Activated T-helper 1 cell treated with anti-CD3 and anti-CD28 coated beads, Interleukin-12 subunit alpha, Interleukin-12 subunit beta, Interleukin-2, Interleukin-4 antibody, amounts not matched to agents 30 ng/mL and 10 ng/mL and 1 ng/mL, durations not matched to agents 14 hours and 24 hours and 36 hours (primary cell): ENCODE measurements around the gene MPZL2. TPM values are rescaled to one million over a fixed set of nuclear protein-coding genes. Genes with fewer than 3 reads are reported as not detected.
A peak's percentile ranks its signal among the peaks of the same experiment; 100 is the strongest.

Experiments used
- DNase-seq: peaks from one replicate; pipeline ENCODE4 v3.0.0; 2021; ENCODE audit warnings: low spot score
- H3K27ac Mint-ChIP-seq: one replicate; pipeline ENCODE4 v1.8.0; 2021; ENCODE audit warnings: mild to moderate bottlenecking, mixed read lengths
- H3K27me3 Mint-ChIP-seq: one replicate; pipeline ENCODE4 v1.8.0; 2022; ENCODE audit warnings: mild to moderate bottlenecking, moderate library complexity, mixed read lengths; ENCODE audit not compliant: insufficient read depth
- H3K36me3 Mint-ChIP-seq: one replicate; pipeline ENCODE4 v1.8.0; 2021; ENCODE audit warnings: low read depth, mixed read lengths
- H3K4me1 Mint-ChIP-seq: one replicate; pipeline ENCODE4 v1.8.0; 2021; ENCODE audit warnings: low read depth, mixed read lengths
- H3K4me3 Mint-ChIP-seq: one replicate; pipeline ENCODE4 v1.8.0; 2021; ENCODE audit warnings: mild to moderate bottlenecking, moderate library complexity, mixed read lengths
- H3K9me3 Mint-ChIP-seq: one replicate; pipeline ENCODE4 v1.8.0; 2021; ENCODE audit warnings: mixed read lengths
- intact Hi-C: fragments of 100-400 bp; cut with micrococcal nuclease; formaldehyde crosslinking; loops from one replicate; pipeline ENCODE4 v1.15.1; 2024
- total RNA-seq: library from RNA; stranded (reverse); gene quantifications from 2 replicates; pipeline ENCODE4 v1.2.3, GENCODE V29; 2022

Gene MPZL2
- total RNA-seq, 1 donor from 2014 or later: 13.2 TPM

- Mint-ChIP-seq H3K9me3 (peaks cover 10% of the 10 kb centered on the region), H3K36me3 (peaks cover 58% of the 10 kb centered on the region), H3K27me3 (no peaks in the 10 kb centered on the region), H3K4me3 (peak overlapping the region; percentile 88), H3K4me1 (peaks cover 65% of the 10 kb centered on the region), H3K27ac (peak overlapping the region; percentile 98)
- intact Hi-C loops: loop anchor here (1.0 to 2.0 kb wide), 5 partner anchors 8 to 221 kb away; no protein-coding TSS in a partner anchor
- no peak for DNase-seq
These were observed 40.1 kb downstream of the MPZL2 start for GRCh38 chr11:118223992-118224391.

GRCh38 chr11:118223570-118223969 lies 40.5 kb downstream of the MPZL2 start:
- Mint-ChIP-seq H3K36me3 (peaks cover 58% of the 10 kb centered on the region), H3K27ac (peak overlapping the region; percentile 98), H3K4me1 (peaks cover 69% of the 10 kb centered on the region), H3K27me3 (no peaks in the 10 kb centered on the region), H3K9me3 (peaks cover 13% of the 10 kb centered on the region), H3K4me3 (peak overlapping the region; percentile 88)
- intact Hi-C loops: no loop called here
- DNase-seq: no peak

GRCh38 chr11:118222437-118222836 lies 41.7 kb downstream of the MPZL2 start:
- H3K27ac Mint-ChIP-seq: peak overlapping the region; percentile 98
- no peaks in the 10 kb centered on the region for H3K27me3 Mint-ChIP-seq
- peak overlapping the region; percentile 88 for H3K4me3 Mint-ChIP-seq

GRCh38 chr11:118221419-118221818 lies 42.7 kb downstream of the MPZL2 start:
- intact Hi-C loops: no loop called here
- H3K27ac Mint-ChIP-seq: peak overlapping the region; percentile 16
- peaks cover 90% of the 10 kb centered on the region for H3K4me1 Mint-ChIP-seq
- H3K27me3 Mint-ChIP-seq: no peaks in the 10 kb centered on the region
- no peak for DNase-seq
- peaks cover 46% of the 10 kb centered on the region for H3K36me3 Mint-ChIP-seq
- peak overlapping the region; percentile 24 for H3K4me3 Mint-ChIP-seq
- H3K9me3 Mint-ChIP-seq: peaks cover 11% of the 10 kb centered on the region

More at GRCh38 chr11:118222437-118222836, 41.7 kb downstream of the MPZL2 start:
- Mint-ChIP-seq H3K4me1 (peaks cover 80% of the 10 kb centered on the region), H3K9me3 (peaks cover 13% of the 10 kb centered on the region), H3K36me3 (peaks cover 53% of the 10 kb centered on the region)
- DNase-seq: no peak
- intact Hi-C loops: no loop called here

- H3K36me3 Mint-ChIP-seq: peaks cover 42% of the 10 kb centered on the region
- intact Hi-C loops: no loop called here
- peaks cover 3% of the 10 kb centered on the region for H3K9me3 Mint-ChIP-seq
- DNase-seq: no peak
- peak overlapping the region; percentile 64 for H3K4me3 Mint-ChIP-seq
- peak overlapping the region; percentile 86 for H3K27ac Mint-ChIP-seq
- H3K4me1 Mint-ChIP-seq: peaks cover 96% of the 10 kb centered on the region
- H3K27me3 Mint-ChIP-seq: no peaks in the 10 kb centered on the region
These were observed 44.4 kb downstream of the MPZL2 start for GRCh38 chr11:118219732-118220131.

- Mint-ChIP-seq H3K27me3 (no peaks in the 10 kb centered on the region), H3K9me3 (peaks cover 3% of the 10 kb centered on the region), H3K4me3 (peak overlapping the region; percentile 64), H3K27ac (peak overlapping the region; percentile 86), H3K36me3 (peaks cover 42% of the 10 kb centered on the region), H3K4me1 (peaks cover 96% of the 10 kb centered on the region)
- intact Hi-C loops: no loop called here
- DNase-seq: no peak
These were observed 44.9 kb downstream of the MPZL2 start for GRCh38 chr11:118219244-118219643.

GRCh38 chr11:118217575-118217974 lies 46.5 kb downstream of the MPZL2 start:
- H3K27me3 Mint-ChIP-seq: no peaks in the 10 kb centered on the region
- peaks cover 47% of the 10 kb centered on the region for H3K36me3 Mint-ChIP-seq
- DNase-seq: no peak
- peak overlapping the region; percentile 83 for H3K4me3 Mint-ChIP-seq
- peaks cover 97% of the 10 kb centered on the region for H3K4me1 Mint-ChIP-seq
- H3K27ac Mint-ChIP-seq: peak overlapping the region; percentile 94
- intact Hi-C loops: loop anchor here (1.0 to 2.0 kb wide), 6 partner anchors 8 to 231 kb away; partner anchors contain the start of genes IL10RA and JAML
- peaks cover 3% of the 10 kb centered on the region for H3K9me3 Mint-ChIP-seq

- Mint-ChIP-seq H3K36me3 (peaks cover 51% of the 10 kb centered on the region), H3K9me3 (peaks cover 3% of the 10 kb centered on the region), H3K4me3 (peak overlapping the region; percentile 83), H3K27ac (peak overlapping the region; percentile 94), H3K27me3 (no peaks in the 10 kb centered on the region), H3K4me1 (peaks cover 97% of the 10 kb centered on the region)
- intact Hi-C loops: loop anchor here (1.0 to 2.0 kb wide), 6 partner anchors 8 to 230 kb away; partner anchors contain the start of genes IL10RA and JAML
- DNase-seq: peak; percentile 41
These were observed 47.2 kb downstream of the MPZL2 start for GRCh38 chr11:118216621-118217481.

- H3K9me3 Mint-ChIP-seq: peaks cover 3% of the 10 kb centered on the region
- peaks cover 61% of the 10 kb centered on the region for H3K36me3 Mint-ChIP-seq
- intact Hi-C loops: loop anchor here (2.0 kb wide), 1 partner anchor 229 kb away; the partner anchor contains the start of gene IL10RA
- peak overlapping the region; percentile 83 for H3K4me3 Mint-ChIP-seq
- H3K4me1 Mint-ChIP-seq: peaks cover 99% of the 10 kb centered on the region
- no peak for DNase-seq
- H3K27me3 Mint-ChIP-seq: no peaks in the 10 kb centered on the region
- H3K27ac Mint-ChIP-seq: peak overlapping the region; percentile 94
These were observed 48.3 kb downstream of the MPZL2 start for GRCh38 chr11:118215765-118216164.

- Mint-ChIP-seq H3K4me3 (peak overlapping the region; percentile 83), H3K27ac (peak overlapping the region; percentile 94)
These were observed 48.8 kb downstream of the MPZL2 start for GRCh38 chr11:118215262-118215661.

GRCh38 chr11:118214210-118214914 lies 49.7 kb downstream of the MPZL2 start:
- Mint-ChIP-seq H3K27me3 (no peaks in the 10 kb centered on the region), H3K36me3 (peaks cover 64% of the 10 kb centered on the region), H3K27ac (peak overlapping the region; percentile 94), H3K4me1 (peaks cover 96% of the 10 kb centered on the region), H3K4me3 (peak overlapping the region; percentile 83), H3K9me3 (peaks cover 3% of the 10 kb centered on the region)
- DNase-seq: no peak
- intact Hi-C loops: no loop called here

More at GRCh38 chr11:118215262-118215661, 48.8 kb downstream of the MPZL2 start:
- Mint-ChIP-seq H3K36me3 (peaks cover 67% of the 10 kb centered on the region), H3K4me1 (peaks cover 99% of the 10 kb centered on the region), H3K27me3 (no peaks in the 10 kb centered on the region), H3K9me3 (peaks cover 3% of the 10 kb centered on the region)
- DNase-seq: no peak
- intact Hi-C loops: no loop called here

GRCh38 chr11:118213781-118214180 lies 50.3 kb downstream of the MPZL2 start:
- Mint-ChIP-seq H3K9me3 (peaks cover 1% of the 10 kb centered on the region), H3K27ac (peak overlapping the region; percentile 94), H3K4me1 (peaks cover 96% of the 10 kb centered on the region), H3K27me3 (no peaks in the 10 kb centered on the region), H3K36me3 (peaks cover 65% of the 10 kb centered on the region), H3K4me3 (peak overlapping the region; percentile 83)
- no peak for DNase-seq
- intact Hi-C loops: no loop called here
